Fibroblast of lung (primary cell): ENCODE data around the gene ALDH4A1. TPM values are rescaled to one million over a fixed set of nuclear protein-coding genes. Genes with fewer than 3 reads are reported as not detected.
A peak's percentile ranks its signal among the peaks of the same experiment; 100 is the strongest.

Source experiments
- DNase-seq, 2 donors: peaks; one replicate each; pipeline versions ENCODE4 v3.0.0 to v3.0.0-alpha.2; 2010; ENCODE audit warnings: low read depth in 2 of 2
- H2AFZ ChIP-seq: 2 replicates; pipeline ENCODE4 v1.5.1; 2012; ENCODE audit warnings: low read length, control low read depth, inconsistent platforms
- H3K27ac ChIP-seq: 2 replicates; pipeline ENCODE4 v1.5.1; 2011; ENCODE audit warnings: low read length, control low read depth; ENCODE audit not compliant: insufficient read depth
- H3K27me3 ChIP-seq: 2 replicates; pipeline ENCODE4 v1.5.1; 2011; ENCODE audit warnings: mild to moderate bottlenecking, low read length; ENCODE audit not compliant: control insufficient read depth, insufficient read depth
- H3K36me3 ChIP-seq: 2 replicates; pipeline ENCODE4 v1.5.1; 2011; ENCODE audit warnings: low read length; ENCODE audit not compliant: control insufficient read depth, insufficient read depth
- H3K4me1 ChIP-seq: 2 replicates; pipeline ENCODE4 v1.5.1; 2011; ENCODE audit warnings: low read length; ENCODE audit not compliant: control insufficient read depth, insufficient read depth; ENCODE audit errors: extremely low read depth
- H3K4me2 ChIP-seq: 2 replicates; pipeline ENCODE4 v1.5.1; 2011; ENCODE audit warnings: low read length, control low read depth; ENCODE audit not compliant: insufficient read depth; ENCODE audit errors: extremely low read depth
- H3K4me3 ChIP-seq, 4 experiments: fragments of 200-600 bp in 1 of 4; sonication (generic) in 1 of 4; replicated peaks in 1 of 4; 2 replicates each; pipeline ENCODE4 v1.5.1; 2011 to 2016; ENCODE audit warnings: low read length in 4 of 4, low read depth in 3 of 4, mild to moderate bottlenecking in 3 of 4, control low read depth in 2 of 4, inconsistent platforms in 1 of 4, mixed read lengths in 1 of 4; ENCODE audit not compliant: insufficient read depth in 1 of 4; ENCODE audit errors: control extremely low read depth in 1 of 4
- H3K79me2 ChIP-seq: 2 replicates; pipeline ENCODE4 v1.5.1; 2012; ENCODE audit warnings: mild to moderate bottlenecking, low read length, inconsistent platforms; ENCODE audit not compliant: control insufficient read depth, insufficient read depth
- H3K9ac ChIP-seq: 2 replicates; pipeline ENCODE4 v1.5.1; 2011; ENCODE audit warnings: mild to moderate bottlenecking, low read length, control low read depth; ENCODE audit not compliant: insufficient read depth
- H3K9me3 ChIP-seq: 2 replicates; pipeline ENCODE4 v1.5.1; 2012; ENCODE audit warnings: low read depth, low read length; ENCODE audit not compliant: control insufficient read depth, insufficient read depth
- H4K20me1 ChIP-seq: 2 replicates; pipeline ENCODE4 v1.5.1; 2011; ENCODE audit warnings: low read length; ENCODE audit not compliant: control insufficient read depth, insufficient read depth; ENCODE audit errors: extremely low read depth
- EZH2 ChIP-seq: IDR thresholded peaks from 2 replicates; pipeline ENCODE4 v1.5.1; 2012; ENCODE audit warnings: low read length, control low read depth, mild to moderate bottlenecking; ENCODE audit errors: missing control alignments
- polyA plus RNA-seq, 2 donors: library from polyadenylated mRNA; depleted of rRNA in 1 of 2; stranded (reverse) in 1 of 2; unstranded in 1 of 2; fragments of >200 nt; gene quantifications; 2 replicates each; pipeline ENCODE4 v1.2.1, GENCODE V29; 2011 to 2012; ENCODE audit warnings: missing spikeins in 1 of 2
- total RNA-seq: library from RNA; depleted of rRNA; stranded (reverse); fragments of >200 nt; gene quantifications from 2 replicates; pipeline ENCODE4 v1.2.1, GENCODE V29; 2014
- TF ChIP-seq, protein P1 (sequence below), 2 donors: IDR thresholded peaks in 1 of 2; conservative IDR thresholded peaks in 1 of 2; 1 replicate in 1 of 2; 2 replicates in 1 of 2; pipeline ENCODE4 v1.5.1; 2011 to 2012; ENCODE audit warnings: low read length in 2 of 2, control low read depth in 1 of 2, inconsistent platforms in 1 of 2, low read depth in 1 of 2, mild to moderate bottlenecking in 1 of 2

ALDH4A1 gene
- total and polyA plus RNA-seq, 2 donors (not counting 1 experiment from before 2014, with no cell fraction given), result 6.9 to 11.9 TPM

- Histone ChIP-seq H2AFZ (no peak overlapping the region), H3K9me3 (no peaks in the 10 kb centered on the region), H3K79me2 (peaks cover 48% of the 10 kb centered on the region), H3K4me1 (peaks cover 22% of the 10 kb centered on the region), H3K4me3 (no peak overlapping the region), H4K20me1 (no peaks in the 10 kb centered on the region), H3K27me3 (no peaks in the 10 kb centered on the region), H3K9ac (no peak overlapping the region), H3K4me2 (no peak overlapping the region), H3K36me3 (peaks cover 3% of the 10 kb centered on the region), H3K27ac (no peak overlapping the region)
- no peak for TF ChIP-seq EZH2
- peak in 1 of 2 donors; percentile 72 for DNase-seq
Observed at GRCh38 chr1:18939398-18940302, 37.3 kb upstream of the ALDH4A1 start.

DNA sequence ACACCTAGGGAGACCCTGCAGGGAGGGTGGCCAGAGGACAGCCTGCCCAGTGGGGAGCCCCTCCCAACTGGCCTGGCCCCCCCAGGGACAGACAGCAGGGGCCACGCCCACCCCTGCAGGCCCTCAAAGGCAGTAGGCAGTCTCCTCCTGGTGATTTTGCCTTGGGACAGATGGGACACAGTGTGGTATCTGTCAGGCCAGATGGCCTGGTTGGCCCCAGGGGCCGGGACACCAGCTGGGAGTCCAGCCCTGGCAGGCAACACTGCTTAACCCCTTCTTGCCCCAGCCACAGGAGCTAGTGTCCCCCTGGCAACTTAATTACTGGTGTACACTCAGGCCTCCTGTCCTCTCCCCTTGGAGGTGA lies 36.3 kb upstream of the ALDH4A1 start:
- peak overlapping the region; percentile 4 for H3K27ac ChIP-seq
- no peak overlapping the region for H3K9ac ChIP-seq
- H3K36me3 ChIP-seq, result peaks cover 3% of the 10 kb centered on the region
- H3K79me2 ChIP-seq, result peaks cover 39% of the 10 kb centered on the region
- no peak overlapping the region for H3K4me3 ChIP-seq
- TF ChIP-seq, protein P1, sequence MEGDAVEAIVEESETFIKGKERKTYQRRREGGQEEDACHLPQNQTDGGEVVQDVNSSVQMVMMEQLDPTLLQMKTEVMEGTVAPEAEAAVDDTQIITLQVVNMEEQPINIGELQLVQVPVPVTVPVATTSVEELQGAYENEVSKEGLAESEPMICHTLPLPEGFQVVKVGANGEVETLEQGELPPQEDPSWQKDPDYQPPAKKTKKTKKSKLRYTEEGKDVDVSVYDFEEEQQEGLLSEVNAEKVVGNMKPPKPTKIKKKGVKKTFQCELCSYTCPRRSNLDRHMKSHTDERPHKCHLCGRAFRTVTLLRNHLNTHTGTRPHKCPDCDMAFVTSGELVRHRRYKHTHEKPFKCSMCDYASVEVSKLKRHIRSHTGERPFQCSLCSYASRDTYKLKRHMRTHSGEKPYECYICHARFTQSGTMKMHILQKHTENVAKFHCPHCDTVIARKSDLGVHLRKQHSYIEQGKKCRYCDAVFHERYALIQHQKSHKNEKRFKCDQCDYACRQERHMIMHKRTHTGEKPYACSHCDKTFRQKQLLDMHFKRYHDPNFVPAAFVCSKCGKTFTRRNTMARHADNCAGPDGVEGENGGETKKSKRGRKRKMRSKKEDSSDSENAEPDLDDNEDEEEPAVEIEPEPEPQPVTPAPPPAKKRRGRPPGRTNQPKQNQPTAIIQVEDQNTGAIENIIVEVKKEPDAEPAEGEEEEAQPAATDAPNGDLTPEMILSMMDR (conservative IDR thresholded peaks at IDR 0.05 in 1 of 2, IDR thresholded peaks at IDR 0.05 in 1 of 2; ENCODE audit: low read depth in 1 of 2, low read length in 2 of 2), result no peak
- TF ChIP-seq EZH2, result no peak
- no peaks in the 10 kb centered on the region for H4K20me1 ChIP-seq
- no peak overlapping the region for H2AFZ ChIP-seq
- H3K9me3 ChIP-seq, result no peaks in the 10 kb centered on the region
- peaks cover 20% of the 10 kb centered on the region for H3K4me1 ChIP-seq
- H3K27me3 ChIP-seq, result no peaks in the 10 kb centered on the region
- no peak for DNase-seq
- no peak overlapping the region for H3K4me2 ChIP-seq

- Histone ChIP-seq H3K4me3 (no peak overlapping the region), H3K79me2 (peaks cover 34% of the 10 kb centered on the region), H3K36me3 (no peaks in the 10 kb centered on the region), H3K27me3 (no peaks in the 10 kb centered on the region), H3K4me2 (no peak overlapping the region), H4K20me1 (no peaks in the 10 kb centered on the region), H3K9me3 (no peaks in the 10 kb centered on the region), H3K4me1 (peaks cover 20% of the 10 kb centered on the region), H3K9ac (no peak overlapping the region), H2AFZ (no peak overlapping the region), H3K27ac (peak overlapping the region; percentile 4)
- no peak for DNase-seq
- TF ChIP-seq EZH2, result no peak
- TF ChIP-seq, protein P1 (conservative IDR thresholded peaks at IDR 0.05 in 1 of 2, IDR thresholded peaks at IDR 0.05 in 1 of 2; ENCODE audit: low read depth in 1 of 2, low read length in 2 of 2), result no peak
Observed at GRCh38 chr1:18938008-18938706, 35.8 kb upstream of the ALDH4A1 start.
